Psoas muscle (tissue), 8 donors: ENCODE data around the gene RBM18. TPM values are rescaled to one million over a fixed set of nuclear protein-coding genes. Genes with fewer than 3 reads are reported as not detected.

Experiments used
- ATAC-seq, 4 donors: fragments of 200-7000 bp; cut with Tn5 transposase; one replicate each; pipeline ENCODE4 v1.9.1; 2020; ENCODE audit warnings: moderate library complexity in 3 of 4, mild to moderate bottlenecking in 2 of 4
- DNase-seq, 2 donors: peaks; one replicate each; pipeline ENCODE4 v3.0.0-alpha.2; 2020
- H3K27ac ChIP-seq: fragments of 200-600 bp; one replicate; pipeline ENCODE4 v1.8.0; 2022
- H3K27me3 ChIP-seq, 3 donors: fragments of 200-600 bp in 1 of 3; one replicate each; pipeline versions ENCODE4 v1.6.1 to v1.8.0; 2013 to 2022; ENCODE audit warnings: low read length in 2 of 3, mild to moderate bottlenecking in 2 of 3, moderate library complexity in 1 of 3; ENCODE audit not compliant: insufficient read depth in 3 of 3
- H3K36me3 ChIP-seq, 2 donors: fragments of 200-600 bp in 1 of 2; one replicate each; pipeline versions ENCODE4 v1.6.1 to v1.8.0; 2013 to 2022; ENCODE audit warnings: low read depth in 1 of 2, mild to moderate bottlenecking in 1 of 2, moderate library complexity in 1 of 2; ENCODE audit not compliant: insufficient read depth in 1 of 2
- H3K4me1 ChIP-seq: fragments of 200-600 bp; one replicate; pipeline ENCODE4 v1.8.0; 2022
- H3K4me3 ChIP-seq: fragments of 200-600 bp; one replicate; pipeline ENCODE4 v1.8.0; 2022; ENCODE audit warnings: mild to moderate bottlenecking
- H3K9me3 ChIP-seq: fragments of 200-600 bp; one replicate; pipeline ENCODE4 v1.8.0; 2022
- WGBS, 3 donors: extraction: QIAGEN DNeasy Blood & Tissue Kit; methylation state at CpG; one replicate each; pipeline versions ENCODE4 v1.1.6 to v1.1.7; 2013; 5-methylcytosine and 5-hydroxymethylcytosine counted together
- intact Hi-C, 2 donors: fragments of 100-400 bp; cut with DNase I; formaldehyde crosslinking; loops; one replicate each; pipeline versions ENCODE4 v1.11.0 to v1.14.2; 2022
- polyA plus RNA-seq, 3 donors: library from polyadenylated mRNA; stranded (reverse); fragments of 200-250 nt; gene quantifications; one replicate each; pipeline ENCODE4 v1.2.3, GENCODE V29; 2013
- total RNA-seq, 4 donors: library from RNA; stranded (reverse); fragmentation: NEBNext Ultra II Directional in 2 of 4; extraction: Animal tissue kit (Norgen Biotek cat#: 25700) in 2 of 4; gene quantifications; one replicate each; pipeline versions ENCODE4 v1.2.1 to v1.2.4, GENCODE V29; 2021 to 2023
- TF ChIP-seq, protein P1 (sequence below): fragments of 200-600 bp; IDR thresholded peaks from one replicate; pipeline ENCODE4 v1.8.0; 2022; ENCODE audit warnings: antibody characterized with exemption
- donor health status: healthy with polysubstance abuse.
- donor health status: DM: no; HTN: no; CAD: no; lungs with moderate emphysema.
- donor health status: Bipolar disorder and iron deficiency.
- donor health status: healthy.
- donor health status: DM: yes; HTN: yes; CAD: no.
- donor health status: DM: no; HTN: no; CAD: no.
- donor health status: DM: no; HTN: no; CAD: no.
- donor health status: DM: yes; HTN: yes; CAD: no.

The RBM18 gene
- total and polyA plus RNA-seq, 7 donors: 16.8 to 41.7 (median 33.7) TPM

GRCh38 chr9:122307061-122307460, 42.4 kb upstream of the RBM18 start:
- Histone ChIP-seq H3K27me3 (no peaks in the 10 kb centered on the region), H3K27ac (no peak overlapping the region), H3K9me3 (no peaks in the 10 kb centered on the region), H3K4me3 (no peak overlapping the region), H3K4me1 (peaks cover 4% of the 10 kb centered on the region), H3K36me3 (peaks cover 0 to 82% of the 10 kb centered on the region in 2 donors)
- ATAC-seq: no peak
- intact Hi-C loops: no loop called here
- DNase-seq: no peak
- 70 to 73% (median 72%) methylated on average over 5 of the region's 5 CpGs for WGBS, 3 donors
- TF ChIP-seq, protein P1, sequence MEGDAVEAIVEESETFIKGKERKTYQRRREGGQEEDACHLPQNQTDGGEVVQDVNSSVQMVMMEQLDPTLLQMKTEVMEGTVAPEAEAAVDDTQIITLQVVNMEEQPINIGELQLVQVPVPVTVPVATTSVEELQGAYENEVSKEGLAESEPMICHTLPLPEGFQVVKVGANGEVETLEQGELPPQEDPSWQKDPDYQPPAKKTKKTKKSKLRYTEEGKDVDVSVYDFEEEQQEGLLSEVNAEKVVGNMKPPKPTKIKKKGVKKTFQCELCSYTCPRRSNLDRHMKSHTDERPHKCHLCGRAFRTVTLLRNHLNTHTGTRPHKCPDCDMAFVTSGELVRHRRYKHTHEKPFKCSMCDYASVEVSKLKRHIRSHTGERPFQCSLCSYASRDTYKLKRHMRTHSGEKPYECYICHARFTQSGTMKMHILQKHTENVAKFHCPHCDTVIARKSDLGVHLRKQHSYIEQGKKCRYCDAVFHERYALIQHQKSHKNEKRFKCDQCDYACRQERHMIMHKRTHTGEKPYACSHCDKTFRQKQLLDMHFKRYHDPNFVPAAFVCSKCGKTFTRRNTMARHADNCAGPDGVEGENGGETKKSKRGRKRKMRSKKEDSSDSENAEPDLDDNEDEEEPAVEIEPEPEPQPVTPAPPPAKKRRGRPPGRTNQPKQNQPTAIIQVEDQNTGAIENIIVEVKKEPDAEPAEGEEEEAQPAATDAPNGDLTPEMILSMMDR: no peak

GRCh38 chr9:122302237-122303093, 37.8 kb upstream of the RBM18 start:
- H3K9me3 ChIP-seq: no peaks in the 10 kb centered on the region
- ATAC-seq: no peak
- DNase-seq: no peak
- intact Hi-C loops: no loop called here
- no peak overlapping the region for H3K4me3 ChIP-seq
- H3K4me1 ChIP-seq: peaks cover 4% of the 10 kb centered on the region
- H3K36me3 ChIP-seq: peaks cover 3 to 82% of the 10 kb centered on the region in 2 donors
- WGBS, 3 donors: 86 to 92% (median 91%) methylated on average over 5 of the region's 5 CpGs
- TF ChIP-seq, protein P1: no peak
- no peaks in the 10 kb centered on the region for H3K27me3 ChIP-seq
- no peak overlapping the region for H3K27ac ChIP-seq

GRCh38 chr9:122297512-122297911, 32.9 kb upstream of the RBM18 start:
- WGBS, 3 donors: 92 to 97% (median 95%) methylated on average over 3 of the region's 3 CpGs
- no peak for DNase-seq
- no peaks in the 10 kb centered on the region for H3K27me3 ChIP-seq
- intact Hi-C loops: no loop called here
- H3K36me3 ChIP-seq: peaks cover 12 to 95% of the 10 kb centered on the region in 2 donors
- no peak overlapping the region for H3K4me3 ChIP-seq
- ATAC-seq: no peak
- H3K9me3 ChIP-seq: no peaks in the 10 kb centered on the region
- H3K4me1 ChIP-seq: no peaks in the 10 kb centered on the region
- H3K27ac ChIP-seq: no peak overlapping the region
- TF ChIP-seq, protein P1: no peak

DNA sequence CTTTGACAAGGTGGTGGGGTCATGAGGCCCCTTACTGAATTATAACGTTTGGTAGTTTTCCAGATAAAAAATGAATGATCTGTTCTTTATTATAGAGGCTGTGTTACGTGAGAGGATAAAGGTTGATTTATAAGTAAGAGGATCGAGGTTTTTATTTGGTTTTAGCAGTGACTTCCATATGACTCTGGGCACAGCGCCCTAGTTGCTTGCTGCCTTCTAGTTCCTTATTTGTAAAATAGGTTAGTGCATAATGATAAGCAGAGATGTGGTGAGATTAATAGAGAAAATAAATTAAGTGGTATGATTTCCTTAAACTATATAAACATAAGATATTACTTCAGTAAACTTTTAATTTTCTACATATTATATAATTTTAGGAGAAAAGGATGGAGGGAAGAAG, 29.9 kb upstream of the RBM18 start:
- H3K36me3 ChIP-seq: peaks cover 12 to 97% of the 10 kb centered on the region in 2 donors
- WGBS, 3 donors: 77 to 82% (median 79%) methylated on average over 4 of the region's 4 CpGs

More for the DNA sequence above, 29.9 kb upstream of the RBM18 start:
- Histone ChIP-seq H3K27ac (no peak overlapping the region), H3K4me3 (no peak overlapping the region), H3K27me3 (no peaks in the 10 kb centered on the region), H3K4me1 (no peaks in the 10 kb centered on the region), H3K9me3 (no peaks in the 10 kb centered on the region)
- intact Hi-C loops: no loop called here
- TF ChIP-seq, protein P1: no peak
- DNase-seq (no peak), ATAC-seq (no peak)
